Esophagus squamous epithelium (tissue), 5 donors: ENCODE results near the gene ZNF750. TPM values are rescaled to one million over a fixed set of nuclear protein-coding genes. Genes with fewer than 3 reads are reported as not detected.

Experiments
- DNase-seq: peaks from one replicate; lab custom pipeline; 2025; lab: John Stamatoyannopoulos, UW
- H3K27ac ChIP-seq, 4 donors: fragments of 200-600 bp; sonication (generic); one replicate each; pipeline ENCODE4 v1.5.1; 2016 to 2019; ENCODE audit warnings: mild to moderate bottlenecking in 1 of 4
- H3K27me3 ChIP-seq, 4 donors: fragments of 200-600 bp; sonication (generic); 1 replicate in 3 of 4; 2 replicates in 1 of 4; pipeline versions ENCODE4 v1.5.1 to v1.6.0; 2017 to 2021; ENCODE audit warnings: antibody characterized with exemption in 1 of 4
- H3K36me3 ChIP-seq, 3 donors: fragments of 200-600 bp; sonication (generic); one replicate each; pipeline ENCODE4 v1.5.1; 2016 to 2019
- H3K4me1 ChIP-seq, 3 donors: fragments of 200-600 bp; sonication (generic); one replicate each; pipeline ENCODE4 v1.5.1; 2017 to 2019
- H3K4me3 ChIP-seq, 4 donors: fragments of 200-600 bp; sonication (generic); 1 replicate in 3 of 4; 2 replicates in 1 of 4; pipeline ENCODE4 v1.5.1; 2016 to 2019; ENCODE audit warnings: mild to moderate bottlenecking in 2 of 4, moderate library complexity in 1 of 4
- H3K9me3 ChIP-seq, 3 donors: fragments of 200-600 bp; sonication (generic); one replicate each; pipeline ENCODE4 v1.5.1; 2016 to 2019
- CTCF ChIP-seq, 6 experiments: fragments of 450-650 bp in 4 of 6; fragments of 200-600 bp in 2 of 6; sonication (generic) in 2 of 6; IDR thresholded peaks; one replicate each; pipeline ENCODE4 v1.5.1; 2016 to 2019; ENCODE audit warnings: antibody characterized with exemption in 6 of 6, mild to moderate bottlenecking in 4 of 6, moderate library complexity in 4 of 6
- POLR2A ChIP-seq, 4 donors: fragments of 450-650 bp; IDR thresholded peaks; one replicate each; pipeline ENCODE4 v1.6.1; 2017; ENCODE audit warnings: antibody characterized with exemption in 4 of 4, mild to moderate bottlenecking in 4 of 4, moderate library complexity in 3 of 4
- WGBS, 2 donors: methylation state at CpG; one replicate each; pipeline ENCODE4 v1.1.5; 2018; 5-methylcytosine and 5-hydroxymethylcytosine counted together
- intact Hi-C: fragments of 100-400 bp; cut with DNase I; formaldehyde crosslinking; loops from one replicate; pipeline ENCODE4 v1.15.0; 2022
- total RNA-seq, 4 donors: library from RNA; depleted of rRNA; stranded (reverse); fragments of >200 nt; gene quantifications; one replicate each; pipeline ENCODE4 v1.1.0, GENCODE V29; 2016
- donor health status: DM: yes; HTN: yes; CAD: no.

Gene ZNF750
- total RNA-seq, 4 donors from 2014 or later: 55.4 to 253 (median 96.8) TPM

- Histone ChIP-seq H3K9me3 (no peaks in the 10 kb centered on the region), H3K36me3 (peaks cover 0 to 26% (median 0%) of the 10 kb centered on the region in 3 donors), H3K27me3 (no peaks in the 10 kb centered on the region), H3K4me1 (peaks cover 30 to 82% (median 34%) of the 10 kb centered on the region in 3 donors), H3K27ac (peak overlapping the region; percentile 42 to 77 (median 60)), H3K4me3 (no peak overlapping the region)
- TF ChIP-seq POLR2A (IDR thresholded peaks at IDR 0.05): no peak
- TF ChIP-seq CTCF (IDR thresholded peaks at IDR 0.05): no peak
- intact Hi-C loops: no loop called here
- DNase-seq: no peak
- 83 to 86% methylated on average over 16 to 21 of the region's 25 CpGs for WGBS, 2 donors
Measured at GRCh38 chr17:82884341-82884969, 44.6 kb upstream of the ZNF750 start.

GRCh38 chr17:82883419-82884031, 43.7 kb upstream of the ZNF750 start:
- Histone ChIP-seq H3K27me3 (no peaks in the 10 kb centered on the region), H3K4me1 (peaks cover 26 to 82% (median 27%) of the 10 kb centered on the region in 3 donors), H3K9me3 (no peaks in the 10 kb centered on the region), H3K27ac (peak overlapping the region in 3 of 4 donors; percentile 1 to 77 (median 68)), H3K36me3 (peaks cover 0 to 26% (median 0%) of the 10 kb centered on the region in 3 donors), H3K4me3 (no peak overlapping the region)
- WGBS, 2 donors: 83 to 85% methylated on average over 14 to 15 of the region's 23 CpGs
- TF ChIP-seq POLR2A (IDR thresholded peaks at IDR 0.05): no peak
- no peak for TF ChIP-seq CTCF (IDR thresholded peaks at IDR 0.05)
- DNase-seq: no peak
- intact Hi-C loops: no loop called here

- TF ChIP-seq POLR2A (IDR thresholded peaks at IDR 0.05) (peak in 1 of 4 donors; percentile 12), CTCF (IDR thresholded peaks at IDR 0.05) (no peak)
- peak overlapping the region; percentile 16 to 80 (median 72) for H3K27ac ChIP-seq
- 73 to 87% methylated on average over 28 to 36 of the region's 39 CpGs for WGBS, 2 donors
- no peaks in the 10 kb centered on the region for H3K9me3 ChIP-seq
- H3K36me3 ChIP-seq: peaks cover 0 to 26% (median 0%) of the 10 kb centered on the region in 3 donors
- H3K4me1 ChIP-seq: peaks cover 24 to 83% (median 25%) of the 10 kb centered on the region in 3 donors
- no peak for DNase-seq
- no peaks in the 10 kb centered on the region for H3K27me3 ChIP-seq
- no peak overlapping the region for H3K4me3 ChIP-seq
- intact Hi-C loops: no loop called here
Measured at GRCh38 chr17:82882715-82883418, 43.0 kb upstream of the ZNF750 start.

GRCh38 chr17:82881900-82882714, 42.3 kb upstream of the ZNF750 start:
- H3K9me3 ChIP-seq: no peaks in the 10 kb centered on the region
- H3K4me1 ChIP-seq: peaks cover 26 to 91% (median 32%) of the 10 kb centered on the region in 3 donors
- TF ChIP-seq POLR2A (IDR thresholded peaks at IDR 0.05) (peak in 1 of 4 donors; percentile 7), CTCF (IDR thresholded peaks at IDR 0.05) (peak in 1 of 6 experiments; percentile 3)
- no peak overlapping the region for H3K4me3 ChIP-seq
- H3K27ac ChIP-seq: peak overlapping the region; percentile 16 to 80 (median 72)
- H3K36me3 ChIP-seq: peaks cover 0 to 22% (median 0%) of the 10 kb centered on the region in 3 donors
- 60 to 87% methylated on average over 8 of the region's 17 CpGs for WGBS, 2 donors
- intact Hi-C loops: no loop called here
- no peaks in the 10 kb centered on the region for H3K27me3 ChIP-seq
- DNase-seq: no peak
